ENCODE results near the gene AIG1.

DNA sequence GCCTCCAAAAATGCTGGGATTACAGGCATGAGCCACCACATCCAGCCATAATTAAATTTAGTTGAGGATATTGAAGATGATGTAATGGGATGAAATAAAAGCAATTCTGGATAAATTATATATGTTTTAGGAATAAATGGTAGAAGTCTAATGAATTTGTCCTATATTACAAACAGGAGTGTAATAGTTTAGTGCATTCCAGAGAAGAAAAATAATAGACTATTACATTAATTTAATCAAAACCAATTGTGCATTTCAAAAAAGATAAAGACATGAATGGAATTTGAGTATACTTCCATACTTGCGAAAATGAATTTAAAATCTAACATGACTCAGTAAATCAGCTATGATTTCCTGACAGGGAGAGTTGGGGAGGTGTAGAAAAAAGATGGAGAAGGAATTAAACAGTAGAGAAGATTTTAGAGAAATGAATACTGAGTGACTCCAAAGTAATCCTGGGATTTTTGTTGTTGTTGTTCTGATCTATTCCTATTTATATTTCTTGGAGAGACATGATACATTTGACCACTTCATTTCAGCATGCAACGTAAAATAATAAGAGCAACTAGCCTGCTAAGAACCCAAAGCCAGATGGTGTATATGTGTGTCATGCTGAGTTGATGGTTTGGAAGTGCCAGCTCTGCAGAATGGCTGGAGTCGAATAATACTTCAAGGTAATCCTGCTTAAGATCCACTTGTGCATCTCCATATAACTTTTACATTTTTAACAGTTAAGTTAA lies 67.4 kb downstream of the AIG1 start:
- TF ChIP-seq EZH2 (IDR thresholded peaks at IDR 0.05; ENCODE audit: insufficient read depth, poor library complexity, severe bottlenecking) (no peak), EZH2phosphoT487 (IDR thresholded peaks at IDR 0.05; ENCODE audit: insufficient read depth, low read depth) (no peak)

Measured in GM23248 (cell line).